GM18505 (cell line): ENCODE results near the gene DAD1.
"Not testable (repeated sequence)": the region's sequence is repeated elsewhere in the genome, so short reads cannot be mapped to it uniquely, and the experiment has no call there.

Source experiments
- ATAC-seq: cut with Tn5 transposase; IDR thresholded peaks from one replicate; pipeline ENCODE4 v1.9.1; 2021; ENCODE audit not compliant: unreplicated experiment
- POLR2A ChIP-seq: IDR thresholded peaks from 4 replicates; pipeline ENCODE4 v1.6.1; 2011; ENCODE audit warnings: borderline replicate concordance; ENCODE audit not compliant: insufficient read depth, insufficient read length; ENCODE audit errors: extremely low read depth

Gene DAD1

DNA sequence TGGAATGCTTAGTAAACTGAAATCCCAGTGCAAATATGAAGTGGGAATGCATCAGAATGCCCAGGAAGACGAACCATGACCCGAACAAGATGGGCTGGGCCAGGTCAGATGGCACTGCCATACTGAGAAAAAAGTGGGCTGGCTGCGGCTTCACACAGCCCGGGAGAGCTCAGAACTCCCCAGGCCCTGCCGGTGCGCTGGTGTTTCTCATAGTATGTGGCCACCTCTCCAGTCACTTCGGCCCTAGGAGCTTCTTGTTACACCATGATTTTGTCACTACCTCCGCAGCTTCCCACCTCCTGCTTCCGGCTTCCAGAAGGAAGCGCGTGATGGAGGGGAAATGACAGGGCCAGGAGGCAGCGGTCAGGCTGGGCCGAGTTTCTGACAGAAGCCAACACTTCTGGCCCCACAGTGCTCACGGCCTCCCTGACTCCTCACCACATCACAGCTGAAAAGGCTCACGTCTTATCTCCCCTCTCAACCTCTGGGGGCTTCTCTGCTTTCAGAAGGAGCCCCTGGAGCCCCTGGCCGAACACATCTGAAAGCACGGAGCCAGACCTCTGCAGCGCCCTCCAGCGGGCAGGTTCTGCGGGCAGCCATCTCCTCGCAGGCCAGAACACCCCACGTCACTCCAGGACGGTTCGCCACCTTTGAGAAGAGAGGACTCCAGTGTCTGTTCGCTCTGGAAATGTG is 30.7 kb downstream of the DAD1 start:
- no peak for ATAC-seq
- TF ChIP-seq POLR2A = no peak

DNA sequence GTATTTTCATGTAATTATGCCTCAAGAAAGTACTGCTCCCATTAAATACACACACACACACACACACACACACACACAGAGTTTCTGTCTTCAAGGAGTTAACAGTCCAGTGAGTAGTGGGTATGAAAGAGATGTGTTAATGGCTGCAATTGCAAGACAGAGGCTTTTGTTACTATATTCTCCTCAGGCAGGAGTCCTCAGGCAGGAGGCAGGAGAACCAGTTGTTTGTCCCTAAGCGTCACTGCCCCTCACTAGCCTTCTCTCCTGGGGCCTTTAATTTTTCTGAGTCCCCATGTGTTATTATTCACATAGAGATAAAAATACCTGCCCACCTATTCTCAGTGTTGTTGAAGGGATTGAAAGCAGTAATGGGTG is 31.2 kb downstream of the DAD1 start:
- ATAC-seq = no peak
- no peak for TF ChIP-seq POLR2A

DNA sequence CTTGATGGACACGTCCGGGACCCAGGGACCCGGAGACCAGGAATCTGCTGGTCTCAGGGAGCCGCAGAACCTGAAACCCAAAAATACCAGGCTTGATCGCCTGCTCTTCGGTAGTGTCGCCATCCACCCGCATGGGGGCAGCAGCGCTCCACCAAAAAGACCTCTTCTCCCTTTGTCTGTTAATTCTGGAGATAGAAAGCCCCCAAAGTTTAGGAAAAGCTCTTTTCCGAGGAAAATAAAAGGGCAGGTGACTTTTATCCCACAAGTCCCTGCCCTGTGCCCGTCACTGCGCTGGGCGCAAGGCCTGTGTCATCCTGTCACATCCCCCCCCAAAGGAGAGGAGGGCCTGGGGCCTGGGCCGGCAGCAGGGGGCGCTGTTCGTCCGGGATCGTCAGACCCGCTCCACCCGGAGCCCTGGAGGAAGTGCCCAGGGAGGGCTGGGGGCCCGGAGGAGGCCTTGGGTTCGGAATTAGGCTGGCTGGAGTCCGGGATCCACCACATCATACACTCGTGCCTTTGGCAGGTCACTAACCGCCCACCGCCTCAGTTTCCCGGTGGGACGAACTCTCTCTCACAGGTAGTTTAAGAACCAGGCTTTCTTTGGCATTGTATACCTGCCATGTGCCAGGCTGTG is 31.9 kb downstream of the DAD1 start:
- peak; percentile 44 for TF ChIP-seq POLR2A
- peak; percentile 37 for ATAC-seq

DNA sequence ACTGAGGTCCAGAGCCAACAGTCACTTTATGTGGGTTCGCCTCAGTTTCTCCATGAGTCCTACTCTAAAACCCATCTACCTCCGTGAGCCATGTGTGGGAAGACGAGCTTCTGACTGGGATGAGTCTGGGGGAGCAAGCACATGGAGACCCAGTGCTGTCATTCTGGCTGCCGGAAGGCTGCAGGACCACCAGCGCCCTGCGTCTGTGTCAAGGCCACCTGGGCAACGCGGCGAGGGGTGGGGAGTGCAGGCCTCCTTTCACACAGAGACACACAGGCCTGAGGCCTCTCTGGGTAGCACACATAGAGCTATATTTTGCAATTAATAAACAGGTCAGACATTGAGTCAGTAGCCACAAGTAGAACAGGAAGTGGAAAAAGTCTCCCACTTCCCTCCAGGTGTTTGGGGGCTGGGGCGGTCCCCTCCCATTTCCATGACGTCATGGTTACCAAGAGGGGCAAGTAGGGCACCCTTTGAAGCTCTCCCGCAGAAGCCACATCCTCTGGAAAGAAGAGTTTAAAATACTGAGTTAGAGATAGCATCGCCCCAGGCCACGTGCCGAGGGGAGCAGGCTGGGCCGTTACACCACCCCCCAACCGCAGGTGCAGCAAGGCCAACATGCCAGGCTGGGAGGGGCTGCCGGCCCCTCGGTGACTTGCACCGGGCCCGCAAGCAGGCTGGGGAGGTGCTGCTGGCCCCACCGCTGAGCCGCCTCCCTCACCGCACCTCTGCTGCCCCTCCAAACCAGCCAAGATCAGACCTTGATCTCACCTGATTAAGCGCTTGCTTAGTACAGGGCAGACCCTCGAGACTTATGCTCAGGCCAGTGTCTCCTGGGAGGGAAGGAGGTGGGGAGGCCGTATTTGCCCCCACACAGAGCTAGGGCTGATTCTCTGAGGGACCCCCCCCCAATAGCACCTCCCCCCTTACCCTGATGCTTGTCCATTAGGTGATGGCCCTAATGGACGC is 32.7 kb downstream of the DAD1 start:
- ATAC-seq = peak; percentile 62
- peak; percentile 67 for TF ChIP-seq POLR2A

DNA sequence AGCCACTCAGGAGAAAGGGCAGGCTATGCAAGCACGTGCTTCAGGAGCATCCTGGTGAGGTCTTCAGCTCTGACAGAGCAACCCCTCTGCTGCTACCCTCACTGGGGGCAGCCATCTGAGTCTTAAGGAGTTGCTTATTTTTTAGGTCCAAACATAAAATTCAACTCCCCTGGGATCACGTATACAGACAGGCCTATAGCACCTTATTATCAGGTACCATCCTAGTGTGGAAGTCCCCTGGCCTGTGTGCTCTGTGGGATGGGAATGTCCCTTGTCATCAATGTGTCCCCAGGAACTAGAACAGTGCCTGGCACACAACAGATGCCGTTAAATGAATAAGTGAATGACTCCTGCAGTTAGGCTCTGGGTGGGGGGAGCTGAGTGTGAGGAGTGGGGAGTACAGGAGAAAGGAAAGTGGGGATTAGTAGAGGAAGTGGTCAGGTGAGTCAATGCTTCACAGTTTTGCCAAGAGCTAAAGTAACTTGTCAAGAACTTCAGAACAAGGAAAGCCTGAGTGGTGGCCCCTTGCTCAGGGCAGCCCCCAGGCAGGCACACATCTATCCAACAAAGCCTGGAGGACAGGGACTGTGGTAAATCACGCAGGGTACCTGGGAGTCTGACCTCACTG is 33.5 kb downstream of the DAD1 start:
- TF ChIP-seq POLR2A = no peak
- ATAC-seq = peak; percentile 5

DNA sequence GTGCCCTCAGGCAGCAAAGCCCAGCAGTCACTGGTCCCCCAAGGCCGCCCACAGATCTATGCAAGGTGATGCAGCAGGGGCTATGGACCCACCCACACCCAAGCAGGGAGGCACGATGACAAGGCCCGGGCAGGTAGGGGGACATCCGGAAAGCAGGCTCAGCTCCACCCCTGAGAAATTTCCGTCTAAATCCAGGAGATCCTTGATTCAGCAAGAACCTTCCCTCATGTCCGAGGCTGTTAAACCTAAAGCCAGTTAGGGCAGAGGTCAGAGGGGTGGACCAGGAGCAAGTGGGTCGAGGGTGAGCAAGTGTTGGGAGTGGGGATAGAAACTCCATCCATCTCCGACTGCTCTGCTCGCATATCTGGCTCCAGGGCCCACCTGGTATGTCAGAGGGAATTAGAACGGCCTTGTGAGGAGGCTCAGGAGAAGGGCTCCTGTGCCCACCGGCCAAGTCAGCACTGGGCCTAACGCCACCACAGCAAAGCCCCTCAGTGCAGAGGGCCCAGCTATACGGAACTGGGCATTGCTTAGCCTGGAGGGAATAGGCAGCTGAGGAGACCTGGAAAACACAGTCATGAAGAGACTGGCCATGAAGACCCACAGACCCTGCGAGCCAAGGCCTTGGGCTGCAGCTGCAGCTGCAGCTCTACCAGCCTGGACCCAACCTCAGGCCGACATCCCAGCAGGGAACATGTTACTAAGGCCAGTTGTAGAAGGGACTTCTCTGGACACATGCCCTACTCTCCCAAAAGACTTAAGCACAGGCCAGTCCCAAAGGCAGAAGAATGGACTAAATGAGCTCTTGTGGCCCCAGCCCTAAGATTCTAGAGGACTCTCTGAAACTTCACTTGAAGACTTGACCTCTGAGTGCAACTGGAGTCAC is 34.3 kb downstream of the DAD1 start:
- ATAC-seq = no peak

DNA sequence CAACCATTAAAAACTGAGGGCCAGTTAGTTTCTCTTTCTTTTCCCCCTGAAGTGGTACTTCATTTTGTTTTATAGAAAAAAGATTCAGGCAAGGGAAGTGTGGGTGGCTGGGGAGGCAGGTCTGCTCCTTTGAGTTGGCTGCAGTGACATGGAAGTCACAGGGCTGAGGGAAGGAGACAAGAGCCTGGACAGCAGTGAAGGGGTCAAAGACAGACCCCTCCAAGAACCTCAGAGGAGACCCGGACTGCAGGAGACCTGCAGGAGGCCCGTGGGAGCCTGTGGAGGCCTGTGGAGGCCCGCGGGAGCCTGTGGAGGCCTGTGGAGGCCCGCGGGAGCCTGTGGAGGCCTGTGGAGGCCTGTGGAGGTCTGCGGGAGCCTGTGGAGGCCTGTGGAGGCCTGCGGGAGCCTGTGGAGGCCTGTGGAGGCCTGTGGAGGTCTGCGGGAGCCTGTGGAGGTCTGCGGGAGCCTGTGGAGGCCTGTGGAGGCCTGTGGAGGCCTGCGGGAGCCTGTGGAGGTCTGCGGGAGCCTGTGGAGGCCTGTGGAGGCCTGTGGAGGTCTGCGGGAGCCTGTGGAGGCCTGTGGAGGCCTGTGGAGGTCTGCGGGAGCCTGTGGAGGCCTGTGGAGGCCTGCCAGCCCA is 35.0 kb downstream of the DAD1 start:
- not testable (repeated sequence) for ATAC-seq

More for the DNA sequence above, 34.3 kb downstream of the DAD1 start:
- TF ChIP-seq POLR2A = no peak

DNA sequence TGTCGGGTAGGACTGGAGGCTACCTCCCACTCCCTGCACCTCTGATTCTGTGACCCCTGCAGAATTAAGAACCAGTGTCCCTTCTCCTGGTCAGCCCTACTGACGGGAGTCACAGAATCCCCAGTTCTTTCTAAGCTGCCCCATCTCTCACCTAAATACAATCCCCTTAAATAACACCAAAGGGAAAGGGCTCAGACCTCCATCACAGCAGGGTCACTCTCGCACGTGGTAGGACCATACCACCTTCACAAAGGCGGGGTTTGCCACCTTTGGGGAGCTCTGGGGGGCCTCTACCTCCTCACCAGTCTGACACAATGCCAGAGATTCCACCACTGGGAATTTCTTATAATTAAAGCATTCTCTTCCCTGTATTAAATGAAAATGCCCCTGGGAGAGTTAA is 35.6 kb downstream of the DAD1 start:
- no peak for ATAC-seq
- TF ChIP-seq POLR2A = no peak

DNA sequence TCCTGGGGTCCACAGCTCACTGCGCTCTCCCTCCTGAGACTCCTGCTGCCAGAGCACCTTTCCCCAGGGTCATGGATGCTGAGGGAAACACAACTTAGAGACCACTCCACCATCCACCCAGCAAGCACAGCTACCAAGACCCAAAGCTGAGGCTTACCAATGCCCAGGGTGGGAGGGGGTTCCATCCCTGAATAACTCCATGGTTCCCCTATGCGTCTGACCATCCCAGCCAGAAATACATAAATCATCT is 36.3 kb downstream of the DAD1 start:
- no peak for ATAC-seq
- no peak for TF ChIP-seq POLR2A

DNA sequence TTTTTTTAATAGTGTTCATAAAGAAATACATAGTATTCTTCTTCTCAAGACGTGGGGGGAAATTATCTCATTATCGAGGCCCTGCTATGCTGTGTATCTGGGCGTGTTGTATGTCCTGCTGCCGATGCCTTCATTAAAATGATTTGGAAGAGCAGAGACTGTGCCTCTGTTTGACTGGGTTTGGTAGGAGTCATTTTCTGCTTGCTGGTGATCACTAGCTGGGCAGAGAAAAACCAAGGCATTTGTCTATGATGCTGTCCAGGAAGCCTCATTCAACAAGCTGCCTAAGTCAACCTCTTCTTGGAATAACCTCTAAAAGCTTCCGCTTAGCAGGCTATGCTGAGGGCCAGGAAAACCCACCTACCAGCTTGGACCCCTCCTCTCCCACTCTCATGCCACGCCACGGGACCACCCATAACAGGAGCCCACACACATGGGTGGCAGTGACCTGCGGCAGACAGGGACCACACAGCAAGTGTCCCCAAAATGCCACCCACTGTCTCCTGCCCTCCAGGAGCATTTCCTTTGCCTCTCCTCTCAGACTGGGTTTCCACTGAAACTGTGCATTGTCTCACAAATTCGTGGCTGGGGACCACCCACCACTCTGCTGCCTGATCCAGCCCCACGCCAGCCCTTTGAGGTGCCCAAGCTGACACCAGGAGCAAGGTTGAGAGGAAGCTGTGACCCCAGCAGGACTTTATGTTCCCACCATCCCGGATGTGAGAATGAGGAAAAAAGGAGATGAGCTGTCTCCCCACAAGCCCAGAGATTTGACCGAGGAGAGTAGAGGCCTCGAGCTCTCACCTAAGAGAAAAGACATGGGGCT is 36.8 kb downstream of the DAD1 start:
- no peak for ATAC-seq
- TF ChIP-seq POLR2A = no peak

DNA sequence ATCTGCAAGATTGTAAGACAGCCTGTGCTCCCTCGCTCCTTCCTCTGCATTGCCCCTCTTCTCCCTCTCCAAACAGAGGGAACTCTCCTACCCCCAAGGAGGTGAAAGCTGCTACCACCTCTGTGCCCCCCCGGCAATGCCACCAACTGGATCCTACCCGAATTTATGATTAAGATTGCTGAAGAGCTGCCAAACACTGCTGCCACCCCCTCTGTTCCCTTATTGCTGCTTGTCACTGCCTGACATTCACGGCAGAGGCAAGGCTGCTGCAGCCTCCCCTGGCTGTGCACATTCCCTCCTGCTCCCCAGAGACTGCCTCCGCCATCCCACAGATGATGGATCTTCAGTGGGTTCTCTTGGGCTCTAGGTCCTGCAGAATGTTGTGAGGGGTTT is 37.4 kb downstream of the DAD1 start:
- no peak for ATAC-seq
- TF ChIP-seq POLR2A = no peak
